Colonic mucosa (tissue), 4 donors: Measurements from ENCODE around the gene FNDC3A. TPM values are rescaled to one million over a fixed set of nuclear protein-coding genes. Genes with fewer than 3 reads are reported as not detected.

Experiments used
- DNase-seq: peaks from one replicate; pipeline ENCODE4 v3.0.0-alpha.2; 2020
- H3K27ac ChIP-seq: fragments of 200-600 bp; one replicate; pipeline ENCODE4 v1.8.0; 2021
- H3K27me3 ChIP-seq: fragments of 200-600 bp; one replicate; pipeline ENCODE4 v1.8.0; 2021
- H3K36me3 ChIP-seq: fragments of 200-600 bp; one replicate; pipeline ENCODE4 v1.8.0; 2021
- H3K4me1 ChIP-seq: fragments of 200-600 bp; one replicate; pipeline ENCODE4 v1.8.0; 2021; ENCODE audit warnings: mild to moderate bottlenecking
- H3K4me3 ChIP-seq: fragments of 200-600 bp; one replicate; pipeline ENCODE4 v1.8.0; 2021
- H3K9ac ChIP-seq, 2 donors: one replicate each; pipeline ENCODE4 v1.7.0; 2013; ENCODE audit warnings: control low read depth in 2 of 2, low read depth in 2 of 2, low read length in 2 of 2
- H3K9me3 ChIP-seq: fragments of 200-600 bp; one replicate; pipeline ENCODE4 v1.8.0; 2021
- CTCF ChIP-seq: fragments of 200-600 bp; IDR thresholded peaks from one replicate; pipeline ENCODE4 v1.8.0; 2022; ENCODE audit warnings: antibody characterized with exemption, mild to moderate bottlenecking
- intact Hi-C: fragments of 100-400 bp; cut with DNase I; formaldehyde crosslinking; loops from one replicate; pipeline ENCODE4 v1.14.1; 2022
- total RNA-seq, 2 donors: library from RNA; stranded (reverse); fragmentation: NEBNext Ultra II Directional in 1 of 2; extraction: Animal tissue kit (Norgen Biotek cat#: 25700) in 1 of 2; gene quantifications; one replicate each; pipeline ENCODE4 v1.2.1, GENCODE V29; 2021
- donor health status: healthy.
- donor health status: DM: no; HTN: no; CAD: no.
- donor health status: DM: no; HTN: no; CAD: no.

FNDC3A gene
- total RNA-seq, 2 donors from 2014 or later, result 33.9 to 55.3 TPM

DNA sequence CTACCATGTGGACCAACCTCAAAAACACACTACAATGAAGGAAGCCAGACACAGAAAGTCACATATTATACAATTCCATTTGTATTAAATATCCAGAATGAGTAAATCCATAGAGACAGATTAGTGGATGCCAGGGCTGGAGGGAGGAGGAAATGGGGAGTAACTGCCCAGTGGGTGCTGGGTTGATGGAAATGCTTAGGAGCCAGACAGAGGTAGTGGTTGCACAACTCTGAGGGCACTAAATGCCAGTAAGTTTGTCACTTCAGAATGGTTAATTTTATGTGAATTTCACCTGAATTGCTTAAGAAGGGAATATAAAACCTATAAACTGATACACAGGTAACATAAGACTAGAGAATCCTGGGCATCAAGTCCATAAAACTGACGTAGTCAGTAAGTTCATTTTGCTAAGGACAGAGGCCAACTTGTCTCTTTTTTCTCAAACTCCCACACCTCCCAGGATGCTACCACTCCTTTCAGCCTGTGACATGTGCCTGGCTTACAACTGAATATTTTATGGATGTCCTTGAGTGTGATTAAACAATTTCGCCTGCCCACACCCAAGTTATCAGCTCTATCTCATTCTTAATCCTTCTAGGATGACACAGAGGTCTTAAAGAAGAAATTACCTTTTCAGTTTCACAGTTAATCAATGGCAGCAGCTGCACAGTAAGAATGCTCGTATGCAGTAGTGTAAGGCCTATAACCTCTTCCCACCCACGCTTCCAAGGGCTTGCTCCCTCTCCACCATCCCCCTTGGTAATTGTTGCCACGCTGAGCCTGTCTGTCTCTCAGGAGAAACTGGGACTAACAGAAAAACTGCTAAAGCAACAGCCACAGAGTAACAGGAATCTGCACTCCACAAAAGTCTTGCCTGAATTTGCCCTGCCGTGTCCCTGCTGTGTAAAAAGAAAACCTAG is 238.5 kb downstream of the FNDC3A start:
- intact Hi-C loops, result no loop called here
- Histone ChIP-seq H3K9me3 (no peaks in the 10 kb centered on the region), H3K27ac (no peak overlapping the region), H3K4me1 (no peaks in the 10 kb centered on the region), H3K4me3 (no peak overlapping the region), H3K36me3 (no peaks in the 10 kb centered on the region), H3K27me3 (peaks cover 2% of the 10 kb centered on the region), H3K9ac (no peak overlapping the region)
- TF ChIP-seq CTCF, result no peak
- no peak for DNase-seq

DNA sequence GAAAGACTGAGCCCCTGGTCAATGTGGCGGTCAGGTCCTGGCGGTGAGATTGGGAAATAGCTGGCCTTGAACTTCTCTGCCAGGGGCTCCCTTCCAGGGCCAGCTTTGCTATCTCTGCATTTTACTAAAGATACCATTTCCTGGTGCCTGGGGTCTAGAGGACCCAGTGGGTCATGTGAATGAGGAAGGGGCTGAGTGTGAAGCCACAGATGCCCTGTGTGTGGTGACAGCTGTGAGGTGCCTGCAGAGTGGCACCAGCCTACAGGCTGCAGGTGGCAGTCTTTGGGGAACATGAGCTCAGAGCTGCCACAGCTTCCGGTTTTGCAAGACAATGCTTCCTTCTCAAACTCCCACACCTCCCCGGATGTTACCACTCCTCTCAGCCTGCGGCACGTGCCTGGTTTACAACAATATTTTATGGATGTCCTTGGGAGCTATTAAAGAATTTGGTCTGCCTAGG is 239.2 kb downstream of the FNDC3A start:
- Histone ChIP-seq H3K4me1 (no peaks in the 10 kb centered on the region), H3K9me3 (no peaks in the 10 kb centered on the region), H3K27me3 (peaks cover 8% of the 10 kb centered on the region), H3K36me3 (no peaks in the 10 kb centered on the region), H3K27ac (no peak overlapping the region), H3K9ac (no peak overlapping the region), H3K4me3 (no peak overlapping the region)
- intact Hi-C loops, result no loop called here
- peak; percentile 67 for DNase-seq
- TF ChIP-seq CTCF, result no peak

GRCh38 chr13:49216334-49216733 is 240.6 kb downstream of the FNDC3A start:
- intact Hi-C loops, result no loop called here
- Histone ChIP-seq H3K27me3 (peaks cover 22% of the 10 kb centered on the region), H3K4me1 (no peaks in the 10 kb centered on the region), H3K36me3 (no peaks in the 10 kb centered on the region), H3K4me3 (no peak overlapping the region), H3K9me3 (no peaks in the 10 kb centered on the region), H3K9ac (no peak overlapping the region), H3K27ac (no peak overlapping the region)
- DNase-seq, result no peak
- no peak for TF ChIP-seq CTCF

DNA sequence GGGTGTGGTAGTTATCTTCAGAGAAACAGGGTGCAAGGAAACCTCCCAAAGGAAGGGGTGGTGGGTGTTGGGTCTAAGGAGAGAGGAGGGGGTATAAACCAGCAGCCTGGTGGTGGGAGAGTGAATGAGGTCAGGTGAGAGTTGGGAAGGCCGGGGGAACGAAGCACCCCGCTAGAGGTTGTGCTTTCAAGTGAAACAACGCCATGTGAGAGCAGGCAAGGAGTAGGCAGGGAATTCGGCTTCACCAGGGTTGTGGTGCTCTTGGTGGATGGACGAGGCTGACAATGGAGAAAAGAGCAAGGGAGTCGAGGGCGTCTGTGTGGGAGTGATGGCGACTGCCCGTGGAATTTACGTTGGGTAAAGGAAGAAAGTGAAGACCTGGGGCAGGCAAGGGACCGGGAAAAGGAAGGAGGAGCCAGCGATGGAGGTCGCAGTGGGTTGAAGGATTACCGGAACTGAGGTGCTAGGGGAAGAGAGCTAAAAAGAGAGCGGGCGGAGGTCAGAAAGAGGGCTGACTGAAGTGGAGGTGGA is 242.3 kb downstream of the FNDC3A start:
- H3K4me3 ChIP-seq, result no peak overlapping the region
- no peaks in the 10 kb centered on the region for H3K9me3 ChIP-seq
- H3K36me3 ChIP-seq, result no peaks in the 10 kb centered on the region
- no peak for DNase-seq
- intact Hi-C loops, result no loop called here
- H3K9ac ChIP-seq, result no peak overlapping the region
- no peak for TF ChIP-seq CTCF
- H3K27ac ChIP-seq, result no peak overlapping the region
- no peaks in the 10 kb centered on the region for H3K4me1 ChIP-seq
- peaks cover 33% of the 10 kb centered on the region for H3K27me3 ChIP-seq

- Histone ChIP-seq H3K36me3 (no peaks in the 10 kb centered on the region), H3K9ac (no peak overlapping the region), H3K27me3 (peaks cover 33% of the 10 kb centered on the region), H3K9me3 (no peaks in the 10 kb centered on the region), H3K4me3 (no peak overlapping the region), H3K27ac (no peak overlapping the region), H3K4me1 (no peaks in the 10 kb centered on the region)
- TF ChIP-seq CTCF, result no peak
- no peak for DNase-seq
- intact Hi-C loops, result no loop called here
Observed at GRCh38 chr13:49218493-49219051, 242.9 kb downstream of the FNDC3A start.
